GM18861 (cell line): ENCODE data around the gene GABARAP.

Experiments
- ATAC-seq: cut with Tn5 transposase; IDR thresholded peaks from one replicate; pipeline ENCODE4 v1.9.1; 2021; ENCODE audit not compliant: unreplicated experiment

The GABARAP gene

DNA sequence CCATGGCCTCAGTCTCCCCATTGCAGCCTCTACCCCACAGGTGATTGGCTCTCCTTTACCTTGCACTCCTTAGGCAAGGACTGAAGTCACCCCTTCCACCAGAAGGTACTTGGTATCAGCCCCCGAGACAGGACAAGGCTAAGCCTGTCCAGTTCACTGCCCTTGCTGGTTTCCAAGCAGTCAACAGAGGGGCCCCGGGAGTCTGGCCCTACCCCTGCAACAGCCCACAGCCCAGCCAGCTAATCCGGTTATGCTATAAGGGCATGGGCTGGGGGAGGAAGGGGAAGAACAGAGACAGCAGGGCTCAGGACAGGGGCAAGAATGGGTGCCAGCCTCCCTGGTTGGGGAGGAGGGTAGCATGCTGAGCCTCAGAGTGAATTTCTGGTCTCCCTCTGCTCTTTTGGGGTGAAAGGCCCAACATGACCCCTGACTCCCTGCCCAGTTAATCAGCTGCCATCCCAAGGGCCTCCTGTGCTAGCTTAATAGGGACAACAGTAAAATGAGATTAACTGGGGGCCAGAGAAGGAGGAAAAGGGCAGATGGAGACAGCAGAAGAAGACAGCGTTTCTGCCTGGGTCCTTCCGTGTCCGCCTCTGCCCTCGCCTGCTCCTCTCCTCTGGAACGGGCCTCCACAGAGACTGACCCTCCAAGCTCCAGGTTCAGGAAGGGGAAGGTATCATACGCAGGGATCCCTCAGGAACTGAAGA, 33.3 kb downstream of the GABARAP start:
- ATAC-seq: no peak

DNA sequence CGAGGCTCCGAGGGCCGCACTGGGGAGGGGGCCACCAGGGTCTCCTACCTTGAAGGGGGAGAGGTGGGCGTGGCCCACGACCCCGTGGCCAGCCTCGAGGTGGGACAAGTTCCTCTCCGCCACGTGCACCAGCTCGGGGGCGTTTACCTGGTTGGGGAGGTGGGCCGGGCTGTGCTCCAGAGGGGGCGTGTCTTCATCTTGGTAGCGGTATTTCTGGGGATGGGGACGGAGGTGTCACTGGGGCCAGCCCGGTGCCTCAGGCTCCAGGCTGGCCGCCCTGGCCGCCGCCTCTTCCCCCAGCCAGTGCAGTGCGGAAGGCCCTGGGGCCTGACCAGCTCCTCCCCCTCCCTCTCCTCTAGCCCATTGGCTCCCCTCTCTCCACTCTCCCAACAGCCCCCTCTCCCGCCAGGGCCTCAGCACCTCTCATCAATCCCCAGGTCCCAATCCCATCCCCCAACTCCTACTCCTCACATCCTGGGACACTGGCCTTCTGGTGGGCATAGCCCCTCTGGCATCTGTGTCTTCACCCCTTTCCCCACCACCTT, 34.1 kb downstream of the GABARAP start:
- ATAC-seq: no peak

DNA sequence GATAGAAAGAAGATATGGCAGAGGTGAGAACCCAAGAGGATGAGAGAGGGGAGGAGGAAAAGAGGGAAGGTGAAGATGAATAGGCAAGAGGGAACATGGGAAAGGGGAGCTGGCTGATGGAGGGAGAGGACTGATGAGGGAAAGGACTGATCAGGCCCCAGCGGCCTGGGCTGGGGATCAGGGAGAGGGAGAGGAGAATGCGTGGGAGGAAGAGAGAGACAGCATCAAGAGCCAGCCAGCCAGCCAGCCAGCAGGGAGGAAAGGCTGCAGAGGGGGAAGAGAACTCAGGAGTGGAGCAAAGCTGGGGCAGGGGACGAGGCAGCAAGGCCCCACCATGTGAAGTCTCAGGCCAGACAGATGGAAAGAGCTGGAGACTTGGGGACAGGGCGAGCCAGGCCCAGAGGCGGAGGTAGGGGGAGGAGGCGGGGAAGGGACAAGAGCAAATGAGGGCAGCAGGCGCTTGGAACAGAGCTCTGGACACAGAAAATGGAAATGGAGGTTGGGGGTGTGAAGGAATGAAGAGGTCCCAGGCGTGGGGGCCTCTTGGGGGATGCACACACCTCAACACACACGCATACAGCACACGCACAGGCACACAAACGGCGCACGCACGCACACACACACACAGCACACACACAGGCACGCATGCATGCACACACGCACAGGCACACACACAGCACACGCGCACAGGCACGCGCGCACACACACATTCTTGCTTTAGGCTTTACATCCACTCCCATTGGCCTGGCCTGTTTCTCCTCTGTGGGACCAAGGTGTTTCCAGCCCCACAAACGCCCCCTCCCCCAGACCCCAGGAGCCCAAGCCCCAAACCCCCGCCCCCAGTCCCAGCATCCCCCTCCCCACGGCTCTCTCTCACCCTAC, 34.9 kb downstream of the GABARAP start:
- no peak for ATAC-seq

DNA sequence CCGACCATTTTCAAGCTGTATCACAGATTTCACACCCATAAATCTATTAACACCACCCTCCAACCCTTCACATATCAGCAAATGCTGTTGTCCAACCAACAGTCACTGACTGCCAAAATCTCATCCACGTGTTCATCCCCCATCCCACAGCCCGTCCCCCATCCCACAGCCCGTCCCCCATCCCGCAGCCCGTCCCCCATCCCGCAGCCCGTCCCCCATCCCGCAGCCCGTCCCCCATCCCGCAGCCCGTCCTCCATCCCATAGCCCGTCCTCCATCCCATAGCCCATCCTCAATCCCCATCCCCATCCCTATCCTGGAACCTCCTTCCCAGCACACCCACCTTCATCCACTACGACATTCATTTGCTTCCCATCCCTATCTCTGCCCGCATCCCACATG, 36.7 kb downstream of the GABARAP start:
- no peak for ATAC-seq

DNA sequence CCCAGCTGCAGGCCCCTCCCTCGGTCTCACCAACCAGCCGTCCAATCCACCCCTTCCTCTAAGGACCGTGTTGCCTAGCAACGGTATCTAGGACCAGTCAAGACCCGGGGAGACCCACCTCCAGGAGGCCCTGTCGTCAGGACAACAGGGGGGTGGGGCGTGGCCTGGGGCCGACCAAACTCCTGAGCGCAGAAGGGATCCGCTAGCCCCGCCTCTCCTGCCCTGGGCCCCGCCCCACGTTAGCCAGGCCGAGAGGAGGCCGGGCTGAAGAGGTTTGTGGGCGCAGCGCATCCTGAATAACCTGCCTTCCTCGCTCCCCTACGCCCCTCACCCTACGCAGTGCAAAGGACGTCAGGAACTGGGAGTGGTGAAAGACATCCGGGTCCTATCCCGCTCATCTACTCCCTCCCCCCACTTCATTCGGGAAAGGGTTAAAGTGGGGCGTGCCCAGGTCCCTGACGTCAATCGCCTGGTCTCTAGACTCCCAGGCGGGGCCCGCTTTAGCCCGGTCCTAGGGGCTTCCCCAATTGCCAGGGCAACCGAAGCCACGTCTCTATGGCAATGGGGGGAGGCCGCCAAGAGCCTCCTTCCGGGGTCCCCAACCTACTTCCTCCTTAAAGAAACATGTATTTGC, 37.3 kb downstream of the GABARAP start:
- ATAC-seq: peak; percentile 77

DNA sequence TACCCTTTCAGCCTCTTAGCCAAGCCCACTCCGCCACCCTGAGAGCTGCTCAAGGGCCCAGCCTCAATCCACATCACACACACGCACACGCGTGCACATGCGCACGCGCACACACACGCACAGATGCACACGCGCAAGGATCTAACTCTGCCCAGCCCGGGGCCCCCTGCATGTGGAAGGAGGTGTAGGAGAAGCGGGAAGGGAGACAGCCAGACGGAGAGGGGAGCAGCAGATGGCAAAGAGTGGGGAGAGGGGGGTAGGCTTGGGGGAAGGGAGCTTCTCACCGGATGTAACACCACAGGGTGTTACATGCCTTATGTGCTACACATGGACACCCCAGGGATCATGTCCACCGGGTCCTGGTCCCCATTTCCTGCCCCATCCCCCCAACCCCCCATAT, 37.9 kb downstream of the GABARAP start:
- ATAC-seq: no peak

DNA sequence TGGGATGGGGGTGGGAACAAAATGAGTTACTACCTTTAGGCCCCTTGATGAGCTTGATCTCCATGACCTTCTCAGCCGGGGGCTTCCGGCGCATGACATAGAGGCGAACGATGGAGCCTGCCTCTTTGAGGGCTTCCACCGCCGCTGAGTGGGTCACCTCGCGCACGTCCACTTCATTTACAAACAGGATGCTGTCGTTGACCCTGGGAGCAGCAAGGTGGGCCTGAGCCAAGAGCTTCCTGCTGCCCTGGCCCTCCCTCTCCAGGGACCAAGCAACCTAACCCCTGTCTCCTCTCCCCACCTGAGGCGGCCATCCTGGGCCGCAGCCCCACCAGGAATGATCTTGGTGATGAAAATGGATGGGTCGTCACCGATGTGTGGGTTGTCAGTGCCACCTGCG, 38.9 kb downstream of the GABARAP start:
- no peak for ATAC-seq

DNA sequence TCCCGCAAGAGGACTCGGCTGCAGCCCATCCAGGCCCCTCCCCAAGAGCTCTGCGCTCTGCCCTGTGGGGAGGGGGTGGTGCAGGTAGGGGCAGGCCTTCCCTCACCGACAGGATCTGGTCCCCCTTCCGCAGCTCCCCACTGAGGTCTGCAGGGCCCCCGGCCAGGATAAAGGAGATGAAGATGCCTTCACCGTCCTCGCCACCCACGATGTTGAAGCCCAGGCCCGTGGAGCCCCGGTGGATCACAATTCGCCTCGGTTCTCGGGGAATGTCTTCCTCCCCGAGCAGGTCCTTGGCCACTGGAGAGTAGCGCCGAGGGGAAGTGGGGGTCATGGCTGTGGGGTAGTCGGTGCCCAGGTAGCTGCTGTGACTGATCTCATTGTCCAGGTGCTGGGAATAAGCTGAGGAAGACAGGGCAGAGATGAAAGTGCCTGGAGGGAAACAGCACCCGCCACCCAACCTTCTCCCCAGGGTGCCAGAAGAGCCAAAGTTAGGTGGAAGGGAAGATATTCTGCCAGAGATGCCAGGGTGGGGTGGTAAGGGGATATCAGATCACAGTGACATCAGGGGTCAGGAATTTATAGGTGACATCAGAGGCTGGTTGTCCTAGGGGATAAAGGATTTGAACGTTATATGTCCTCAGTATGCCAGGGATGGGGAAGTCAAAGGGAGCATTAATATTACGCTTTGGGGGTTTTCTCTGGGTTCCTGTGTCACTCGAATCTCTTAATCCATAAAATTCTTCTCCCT, 45.4 kb downstream of the GABARAP start:
- no peak for ATAC-seq

DNA sequence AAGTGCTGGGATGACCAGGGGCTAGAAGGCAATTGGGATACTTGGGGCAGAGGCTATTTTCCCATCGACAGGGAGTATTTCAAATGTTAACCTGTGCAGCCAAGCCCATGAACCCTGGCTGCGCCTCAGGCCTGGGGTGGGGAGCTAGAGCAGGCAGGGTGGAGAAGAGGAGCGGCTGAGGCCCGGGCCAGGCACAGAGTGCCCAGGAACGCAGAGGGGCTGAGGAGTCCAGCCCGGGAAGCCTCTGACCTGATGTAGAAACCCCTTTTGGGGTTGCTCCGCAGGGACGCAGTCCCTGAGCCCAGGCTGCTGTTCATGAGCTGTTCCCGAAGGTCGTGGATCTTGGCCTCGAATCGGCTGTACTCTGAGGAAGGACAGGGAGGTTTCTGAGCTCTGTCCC, 46.3 kb downstream of the GABARAP start:
- ATAC-seq: no peak

DNA sequence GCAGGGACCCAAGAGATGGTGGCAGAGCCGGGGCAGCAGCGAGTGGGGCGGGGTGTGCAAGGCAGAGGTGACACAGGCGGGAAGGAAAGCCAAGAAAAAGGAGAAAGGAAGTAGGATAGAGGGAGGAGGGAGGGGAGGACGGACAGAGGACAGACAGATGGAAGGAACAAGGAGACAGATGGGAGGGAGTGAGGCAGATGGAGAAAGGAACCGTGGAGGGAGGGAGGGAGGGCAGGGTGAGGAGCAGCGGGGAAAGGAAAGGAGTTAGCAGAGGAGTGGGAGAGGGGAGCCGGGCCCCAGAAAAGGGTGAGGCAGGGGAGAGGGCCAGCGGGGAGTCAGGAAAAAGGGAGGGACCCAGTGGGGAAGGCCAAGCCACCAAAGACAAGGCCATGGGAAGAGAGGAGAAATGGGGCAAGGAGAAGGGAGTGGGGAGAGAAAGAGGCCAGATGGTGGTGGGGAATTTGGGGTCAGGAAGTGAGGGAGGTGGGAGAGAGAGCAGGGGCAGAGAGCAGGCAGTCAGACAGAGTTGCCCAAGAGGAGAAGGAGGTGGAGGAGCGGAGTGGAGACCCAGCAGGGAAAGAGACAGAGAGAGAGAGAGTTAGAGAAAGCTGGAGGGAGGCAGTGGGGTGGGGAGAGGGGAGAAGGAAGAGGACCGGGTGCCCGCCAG, 49.8 kb downstream of the GABARAP start:
- no peak for ATAC-seq

DNA sequence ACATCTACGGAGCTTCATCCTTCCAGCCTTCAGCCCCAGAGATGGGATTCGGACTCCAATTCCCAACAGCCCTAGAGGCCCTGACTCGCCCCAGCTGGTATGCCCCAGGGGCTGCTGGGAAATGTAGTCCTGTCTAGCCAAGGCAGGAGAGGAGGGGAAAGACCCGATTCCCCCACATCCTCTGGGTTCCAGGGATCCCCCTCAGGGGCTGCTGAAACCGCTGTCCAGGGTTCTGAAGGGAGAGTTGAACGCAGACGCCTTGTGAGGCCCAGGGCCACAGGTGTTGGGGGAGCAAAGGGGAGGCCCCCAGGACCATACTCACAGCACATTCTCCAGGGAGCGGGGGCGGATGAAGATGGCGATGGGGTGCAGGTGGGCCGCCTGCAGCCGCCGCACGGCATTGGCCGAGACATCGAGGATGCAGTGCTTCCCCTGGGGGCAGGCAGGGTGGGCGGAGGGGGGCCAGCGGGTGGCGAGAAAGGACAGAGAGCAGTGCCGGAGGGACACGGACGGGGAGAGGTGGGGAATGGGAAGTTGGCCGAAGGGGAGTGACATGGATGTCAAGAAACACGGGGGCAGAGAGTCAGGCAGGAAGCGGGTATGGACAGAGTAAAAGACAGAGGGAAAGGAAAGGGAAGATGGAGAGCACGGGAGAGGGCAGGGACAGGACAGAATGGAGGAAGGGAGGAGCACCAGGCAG, 50.5 kb downstream of the GABARAP start:
- ATAC-seq: no peak

DNA sequence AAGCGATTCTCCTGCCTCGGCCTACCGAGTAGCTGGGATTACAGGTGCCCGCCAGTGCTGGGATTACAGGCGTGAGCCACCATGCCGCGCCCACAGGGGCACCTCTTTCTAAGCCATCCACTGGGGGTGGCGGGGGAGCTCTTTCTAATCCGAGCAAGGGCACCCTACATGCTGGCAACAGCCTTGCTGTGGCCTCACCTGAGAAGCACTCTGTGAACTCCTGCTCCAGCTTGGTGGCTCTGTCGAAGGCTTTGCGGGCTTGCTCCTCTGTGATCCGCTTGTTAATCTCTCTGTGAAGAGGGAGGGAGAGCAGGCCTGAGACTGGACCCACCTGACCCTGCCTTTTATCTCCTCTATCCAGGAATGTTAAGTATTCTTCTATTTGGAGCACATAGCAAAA, 51.2 kb downstream of the GABARAP start:
- no peak for ATAC-seq

DNA sequence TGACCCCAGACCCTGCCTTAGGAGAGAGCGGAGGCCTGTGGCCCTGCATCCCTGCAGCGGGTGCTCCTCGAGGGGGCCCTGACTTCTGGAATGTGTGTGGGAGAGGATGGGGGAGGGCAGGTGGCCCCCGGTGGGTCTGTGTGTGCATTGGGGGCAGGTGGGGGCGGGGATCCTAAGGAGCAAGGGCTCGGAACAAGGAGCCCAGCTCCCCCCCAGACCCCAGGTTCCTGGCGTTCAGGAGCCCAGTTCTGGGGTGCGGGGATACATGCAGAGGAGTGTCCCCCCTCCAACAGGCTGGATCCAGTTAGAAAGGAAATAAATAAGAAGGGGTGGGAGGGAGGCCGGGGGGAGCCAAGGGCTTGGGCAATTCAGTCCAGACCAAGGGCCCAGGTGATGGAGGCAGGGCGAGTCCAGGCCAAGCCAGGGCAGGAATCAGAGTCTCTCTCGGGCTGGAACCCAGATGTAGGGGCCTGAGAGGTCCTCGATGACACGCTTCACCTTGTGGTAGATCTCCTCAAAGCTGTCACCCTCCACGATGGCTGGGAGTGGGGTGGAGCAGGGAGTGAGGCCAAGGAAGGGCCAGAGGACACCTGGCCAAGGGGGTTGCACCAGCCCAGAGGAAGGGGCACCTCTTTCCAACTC, 51.9 kb downstream of the GABARAP start:
- ATAC-seq: no peak
